ENCODE data around the gene SDF2L1.
"Not testable (repeated sequence)": the region's sequence is repeated elsewhere in the genome, so short reads cannot be mapped to it uniquely, and the experiment has no call there.

SDF2L1 gene

DNA sequence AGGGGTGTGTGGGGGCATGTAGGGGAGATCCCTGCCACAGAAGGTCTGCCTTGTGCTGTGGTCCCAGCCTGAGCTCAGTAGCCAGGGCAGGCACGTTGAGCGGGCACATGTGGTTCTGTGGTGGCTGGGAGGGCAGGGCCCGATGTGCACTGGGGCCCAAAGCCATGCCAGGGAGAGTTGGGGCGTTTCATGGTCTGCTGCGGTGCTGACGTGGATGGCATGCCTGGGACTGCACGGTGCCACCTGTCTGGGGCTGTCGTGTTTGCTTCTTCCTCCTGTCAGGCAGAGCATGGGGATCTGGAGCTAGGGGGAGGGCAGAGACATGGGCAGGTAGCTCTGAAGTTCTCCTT is 43.0 kb downstream of the SDF2L1 start:
- DNase-seq: no peak

DNA sequence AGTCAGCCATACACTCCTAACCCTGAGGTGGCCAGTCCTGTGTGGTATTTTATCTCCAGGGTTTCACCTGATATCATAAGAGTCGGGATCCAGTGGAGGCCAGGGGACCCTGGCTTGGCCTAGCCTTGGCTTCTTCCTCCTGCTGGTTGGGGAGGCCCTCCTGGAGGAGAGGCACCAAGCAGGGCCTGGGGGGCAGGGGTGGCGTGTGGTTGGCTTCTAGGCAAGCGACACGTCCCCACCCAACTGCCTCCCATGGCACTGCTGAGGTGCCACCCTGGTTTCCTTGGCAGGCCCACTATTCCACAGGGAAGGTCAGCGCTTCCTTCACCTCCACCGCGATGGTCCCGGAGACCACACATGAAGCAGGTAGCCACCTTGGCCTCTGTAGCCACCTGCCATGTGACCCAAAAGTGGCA is 44.1 kb downstream of the SDF2L1 start:
- no peak for DNase-seq

DNA sequence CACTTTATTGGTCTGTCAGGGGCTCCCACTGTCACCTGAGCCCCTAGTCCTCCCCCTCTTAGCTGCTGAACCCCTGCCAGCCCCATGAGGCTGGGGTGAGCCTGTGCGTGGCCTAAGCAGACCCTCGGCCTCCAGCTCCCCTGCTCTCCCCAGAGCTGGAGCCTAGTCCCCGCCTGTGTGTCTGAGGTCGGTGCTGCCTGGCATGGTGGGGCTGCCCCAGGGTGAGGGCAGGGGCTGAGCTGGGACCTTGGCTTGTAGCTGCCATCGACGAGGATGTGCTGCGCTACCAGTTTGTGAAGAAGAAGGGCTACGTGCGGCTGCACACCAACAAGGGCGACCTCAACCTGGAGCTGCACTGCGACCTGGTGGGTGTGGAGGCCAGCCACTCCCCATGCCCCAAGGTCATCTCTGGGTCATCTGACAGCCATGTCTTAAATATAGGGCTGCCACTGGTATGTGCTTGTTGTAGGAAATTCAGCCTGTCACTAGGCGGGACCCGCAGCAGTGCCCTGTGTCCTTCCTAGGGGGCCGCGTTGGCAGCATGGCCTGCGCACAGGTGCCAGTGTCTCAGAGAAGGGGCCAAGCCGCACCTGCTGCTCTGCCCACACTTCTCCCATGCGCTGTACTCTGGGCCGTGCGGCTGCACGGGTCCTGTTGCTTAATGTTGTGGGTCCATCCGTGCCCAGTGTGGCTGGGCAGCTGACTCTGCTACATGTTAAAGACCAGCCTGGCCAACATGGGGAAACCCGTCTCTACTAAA is 44.7 kb downstream of the SDF2L1 start:
- no peak for DNase-seq

DNA sequence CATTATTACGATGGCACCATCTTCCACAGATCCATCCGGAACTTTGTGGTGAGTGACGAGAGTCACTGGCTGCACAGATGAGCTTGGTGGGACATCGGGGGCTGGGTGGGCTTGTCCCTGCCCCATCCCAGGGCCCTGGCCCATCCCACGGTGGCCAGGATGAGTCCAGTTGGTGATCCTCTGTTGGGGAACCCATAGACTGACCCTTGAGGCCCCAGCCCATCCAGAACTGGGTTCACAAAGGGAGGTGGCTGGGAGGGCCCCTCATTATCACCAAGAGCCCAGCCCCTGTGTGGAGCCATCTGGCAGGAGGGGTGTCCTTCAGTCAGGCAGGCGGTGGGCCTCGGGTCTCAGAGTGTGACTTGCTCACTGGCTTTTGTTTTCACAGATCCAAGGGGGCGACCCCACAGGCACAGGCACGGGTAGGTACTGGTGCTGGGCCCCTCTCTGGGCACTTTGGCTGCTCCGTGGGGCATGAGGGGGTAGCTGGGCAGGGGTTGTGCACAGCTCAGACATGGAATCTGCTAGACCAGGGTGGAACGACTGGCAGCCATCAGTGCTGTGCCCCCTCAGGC is 45.7 kb downstream of the SDF2L1 start:
- no peak for DNase-seq

DNA sequence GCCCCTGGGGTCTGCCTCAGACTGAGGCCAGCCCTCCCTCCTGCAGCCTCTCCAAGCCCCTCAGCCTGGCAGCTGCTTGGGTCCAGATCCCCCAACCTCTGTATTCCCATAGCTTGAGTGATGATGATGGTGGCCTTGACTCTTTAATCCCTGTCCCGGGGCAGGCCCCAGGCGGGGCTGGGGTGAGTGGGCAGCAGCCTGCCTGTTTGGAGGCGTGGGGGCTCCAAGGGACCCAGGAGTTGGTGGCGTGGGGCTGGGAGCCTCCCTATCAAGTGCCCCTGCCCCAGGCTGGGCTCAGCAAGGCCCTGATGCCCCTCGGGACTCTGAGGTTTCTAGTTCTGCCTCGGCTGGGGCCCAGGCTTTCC is 46.2 kb downstream of the SDF2L1 start:
- DNase-seq: no peak

DNA sequence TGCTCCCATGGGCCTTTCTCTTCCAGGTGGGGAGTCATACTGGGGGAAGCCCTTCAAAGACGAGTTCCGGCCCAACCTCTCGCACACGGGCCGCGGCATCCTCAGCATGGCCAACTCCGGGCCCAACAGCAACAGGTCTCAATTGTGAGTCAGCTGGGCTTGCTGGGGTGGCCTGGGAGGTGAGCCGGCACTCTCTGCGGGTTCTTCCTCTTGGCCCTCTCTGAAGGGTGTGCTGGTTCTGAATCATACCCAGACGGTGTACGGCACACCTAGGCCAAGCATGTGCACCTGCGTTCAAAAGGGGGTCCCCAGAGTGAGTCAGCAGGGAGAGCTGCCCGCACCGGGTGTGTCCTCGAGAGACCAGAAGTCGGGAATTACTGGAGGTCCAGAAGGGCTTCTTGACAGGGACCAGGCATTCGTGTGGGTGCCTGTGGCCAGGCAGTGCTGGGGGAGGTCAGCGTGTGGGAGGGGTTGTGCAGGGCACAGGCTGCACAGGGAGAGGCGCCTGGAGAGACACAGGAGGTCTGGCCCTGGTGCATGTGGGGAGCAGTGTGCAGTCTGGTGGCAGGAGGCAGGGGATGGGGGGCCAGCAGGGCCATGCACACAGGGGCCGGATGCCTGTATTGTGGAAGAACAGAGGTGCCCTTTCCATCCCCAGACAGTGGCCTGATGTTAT is 46.7 kb downstream of the SDF2L1 start:
- no peak for DNase-seq

DNA sequence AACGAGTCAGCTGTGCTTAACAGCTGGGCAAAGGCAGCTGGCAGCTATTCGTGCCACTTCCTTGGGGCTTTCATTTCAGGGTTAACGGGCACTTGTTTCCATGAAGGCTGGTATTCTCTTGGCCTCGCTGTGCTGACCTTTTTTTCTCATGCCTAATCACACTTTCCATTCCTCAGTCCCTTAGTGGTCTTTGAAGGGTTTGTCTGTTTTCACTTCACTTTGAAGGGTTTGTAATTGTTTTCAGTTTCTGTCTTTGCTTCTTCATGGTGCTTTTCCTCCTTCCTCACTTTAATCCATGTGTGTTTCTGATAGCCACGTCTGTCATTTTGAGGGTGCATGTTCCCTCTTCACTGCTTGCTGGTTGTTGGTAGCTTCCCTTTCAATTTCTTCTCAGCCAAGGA is 48.3 kb downstream of the SDF2L1 start:
- DNase-seq: no peak

DNA sequence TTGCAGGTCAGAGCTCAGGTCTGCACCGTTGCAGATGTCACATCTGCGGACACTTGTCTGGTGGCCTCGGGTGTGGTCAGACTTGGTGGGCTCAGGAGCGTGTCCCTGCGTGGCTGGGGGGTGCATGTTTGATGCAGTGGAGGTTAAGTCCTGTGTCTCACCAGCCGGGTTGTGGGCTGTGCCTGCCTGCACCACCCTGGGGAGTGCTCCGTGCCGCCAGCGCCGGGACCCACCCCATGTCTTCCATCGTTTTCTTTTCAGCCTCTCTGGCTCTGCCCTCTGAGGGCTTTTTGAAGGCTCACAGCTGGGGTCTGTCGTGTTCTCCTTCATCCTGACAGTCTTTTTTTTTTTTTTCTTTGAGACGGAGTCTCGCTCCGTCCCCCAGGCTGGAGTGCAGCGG is 49.7 kb downstream of the SDF2L1 start:
- no peak for DNase-seq

DNA sequence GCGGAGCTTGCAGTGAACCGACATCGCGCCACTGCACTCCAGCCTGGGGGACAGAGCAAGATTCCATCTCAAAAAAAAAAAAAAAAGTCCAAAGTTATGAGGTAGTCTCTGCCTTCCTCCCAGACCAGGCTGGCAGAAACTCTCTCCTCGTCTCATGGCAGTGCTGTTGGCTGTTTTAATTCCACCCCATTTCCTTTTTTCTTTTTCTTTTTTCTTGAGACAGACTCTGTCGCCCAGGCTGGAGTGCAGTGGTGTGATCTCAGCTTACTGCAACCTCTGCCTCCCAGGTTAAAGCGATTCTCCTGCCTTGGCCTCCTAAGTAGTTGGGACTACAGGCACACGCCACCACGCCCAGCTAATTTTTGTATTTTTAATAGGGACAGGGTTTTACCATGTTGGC is 50.8 kb downstream of the SDF2L1 start:
- DNase-seq: not testable (repeated sequence)

DNA sequence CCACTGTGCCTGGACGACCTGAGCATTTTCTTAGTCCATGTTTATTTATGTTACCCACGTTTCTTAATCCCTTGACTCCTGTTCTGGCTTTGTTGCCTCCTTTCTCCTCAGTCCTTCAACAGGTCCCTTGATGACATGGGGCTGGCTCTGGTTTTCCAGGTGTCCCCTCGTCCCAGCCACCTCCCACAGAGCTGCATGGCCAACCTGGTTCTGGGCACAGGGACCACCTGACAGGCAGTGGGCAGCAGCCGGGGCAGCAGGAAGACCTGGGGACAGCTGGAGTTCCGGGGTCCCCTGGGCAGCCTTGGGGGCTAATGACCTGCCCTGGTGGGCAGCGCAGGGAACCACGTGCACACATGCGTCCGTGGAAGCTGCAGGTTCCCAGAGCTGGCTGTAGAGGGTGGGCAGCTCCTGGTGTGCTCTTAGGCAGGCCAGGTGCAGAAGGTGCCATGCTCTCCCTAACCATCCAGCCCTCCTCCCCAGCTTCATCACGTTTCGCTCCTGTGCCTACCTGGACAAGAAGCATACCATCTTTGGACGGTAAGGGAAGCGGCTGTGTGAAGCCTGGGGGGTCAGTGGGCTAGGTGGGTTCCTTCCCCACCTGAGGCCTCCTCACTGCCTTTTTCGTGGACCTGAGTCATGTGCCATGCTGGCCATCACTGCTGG is 51.4 kb downstream of the SDF2L1 start:
- DNase-seq: no peak
